Left lung (tissue), 10 donors: Measurements from ENCODE around the gene PHACTR1. TPM values are rescaled to one million over a fixed set of nuclear protein-coding genes. Genes with fewer than 3 reads are reported as not detected.

Experiments
- ATAC-seq: fragments of 200-7000 bp; cut with Tn5 transposase; one replicate; pipeline ENCODE4 v1.9.1; 2020; ENCODE audit warnings: moderate library complexity
- DNase-seq, 4 donors: peaks; one replicate each; pipeline ENCODE4 v3.0.0-alpha.2; 2013 to 2020
- H3K27ac ChIP-seq, 2 donors: fragments of 200-600 bp; sonication (generic) in 1 of 2; one replicate each; pipeline versions ENCODE4 v1.5.0 to v1.8.0; 2020 to 2021
- H3K27me3 ChIP-seq, 2 donors: fragments of 200-600 bp; sonication (generic) in 1 of 2; one replicate each; pipeline versions ENCODE4 v1.5.0 to v1.8.0; 2020 to 2021
- H3K36me3 ChIP-seq, 2 donors: fragments of 200-600 bp; sonication (generic) in 1 of 2; one replicate each; pipeline versions ENCODE4 v1.5.0 to v1.8.0; 2020 to 2021
- H3K4me1 ChIP-seq, 2 donors: fragments of 200-600 bp; one replicate each; pipeline ENCODE4 v1.8.0; 2021
- H3K4me3 ChIP-seq, 2 donors: fragments of 200-600 bp; sonication (generic) in 1 of 2; one replicate each; pipeline versions ENCODE4 v1.5.0 to v1.8.0; 2020 to 2021; ENCODE audit warnings: mild to moderate bottlenecking in 1 of 2
- H3K9me3 ChIP-seq, 2 donors: fragments of 200-600 bp; sonication (generic) in 1 of 2; one replicate each; pipeline versions ENCODE4 v1.5.0 to v1.8.0; 2020 to 2021
- CTCF ChIP-seq, 2 donors: fragments of 200-600 bp; sonication (generic) in 1 of 2; IDR thresholded peaks; one replicate each; pipeline versions ENCODE4 v1.5.0 to v1.8.0; 2021; ENCODE audit warnings: antibody characterized with exemption in 2 of 2
- intact Hi-C, 2 donors: fragments of 100-400 bp; cut with DNase I; formaldehyde crosslinking; loops; one replicate each; pipeline versions ENCODE4 v1.11.2 to v1.14.2; 2022
- polyA plus RNA-seq, 6 donors: library from polyadenylated mRNA; unstranded; fragments of 120-200 nt; gene quantifications; one replicate each; pipeline ENCODE4 v1.2.1, GENCODE V29; 2013; ENCODE audit not compliant: insufficient read length in 6 of 6
- total RNA-seq, 2 donors: library from RNA; stranded (reverse); fragmentation: NEBNext Ultra II Directional; extraction: Animal tissue kit (Norgen Biotek cat#: 25700); gene quantifications; one replicate each; pipeline ENCODE4 v1.2.1, GENCODE V29; 2021
- donor health status: DM: no; HTN: yes; CAD: no.
- donor health status: DM: no; HTN: no; CAD: no.

PHACTR1 gene
- total and polyA plus RNA-seq, 8 donors, result 12.1 to 53.3 (median 15.8) TPM

GRCh38 chr6:12924911-12925310 is 208.3 kb downstream of the PHACTR1 start:
- Histone ChIP-seq H3K27ac (no peak overlapping the region), H3K27me3 (no peaks in the 10 kb centered on the region), H3K4me3 (no peak overlapping the region), H3K36me3 (no peaks in the 10 kb centered on the region), H3K4me1 (no peaks in the 10 kb centered on the region), H3K9me3 (no peaks in the 10 kb centered on the region)
- intact Hi-C loops, result no loop called here
- TF ChIP-seq CTCF (IDR thresholded peaks at IDR 0.05), result no peak
- ATAC-seq, result no peak
- no peak for DNase-seq

- Histone ChIP-seq H3K4me3 (no peak overlapping the region), H3K36me3 (no peaks in the 10 kb centered on the region), H3K27ac (no peak overlapping the region), H3K4me1 (no peaks in the 10 kb centered on the region), H3K27me3 (no peaks in the 10 kb centered on the region), H3K9me3 (no peaks in the 10 kb centered on the region)
- intact Hi-C loops, result no loop called here
- DNase-seq (no peak), ATAC-seq (no peak)
- TF ChIP-seq CTCF (IDR thresholded peaks at IDR 0.05), result no peak
Measured at GRCh38 chr6:12927746-12928145, 211.2 kb downstream of the PHACTR1 start.

DNA sequence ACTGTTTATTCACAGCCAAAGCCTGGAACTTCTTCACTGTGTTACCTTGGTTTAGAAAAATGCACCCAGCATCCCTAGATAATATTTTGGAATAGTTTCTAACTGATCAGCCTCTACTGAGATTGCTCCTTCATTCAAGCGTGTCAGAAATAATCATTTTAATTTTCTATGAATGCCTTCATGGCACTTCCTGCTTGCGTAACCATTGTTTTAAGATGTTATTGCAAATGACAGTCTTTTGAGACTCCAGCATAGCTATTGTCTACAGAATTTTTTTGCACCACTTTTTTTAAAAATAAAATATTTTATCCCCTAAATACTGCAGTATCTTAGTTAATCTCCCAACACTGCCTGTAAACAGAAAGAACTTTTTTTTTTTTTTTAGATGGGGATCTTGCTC is 213.1 kb downstream of the PHACTR1 start:
- Histone ChIP-seq H3K4me3 (no peak overlapping the region), H3K27ac (no peak overlapping the region), H3K36me3 (no peaks in the 10 kb centered on the region), H3K9me3 (no peaks in the 10 kb centered on the region), H3K4me1 (no peaks in the 10 kb centered on the region), H3K27me3 (no peaks in the 10 kb centered on the region)
- DNase-seq, result no peak
- intact Hi-C loops, result no loop called here
- ATAC-seq, result no peak
- TF ChIP-seq CTCF (IDR thresholded peaks at IDR 0.05), result no peak

DNA sequence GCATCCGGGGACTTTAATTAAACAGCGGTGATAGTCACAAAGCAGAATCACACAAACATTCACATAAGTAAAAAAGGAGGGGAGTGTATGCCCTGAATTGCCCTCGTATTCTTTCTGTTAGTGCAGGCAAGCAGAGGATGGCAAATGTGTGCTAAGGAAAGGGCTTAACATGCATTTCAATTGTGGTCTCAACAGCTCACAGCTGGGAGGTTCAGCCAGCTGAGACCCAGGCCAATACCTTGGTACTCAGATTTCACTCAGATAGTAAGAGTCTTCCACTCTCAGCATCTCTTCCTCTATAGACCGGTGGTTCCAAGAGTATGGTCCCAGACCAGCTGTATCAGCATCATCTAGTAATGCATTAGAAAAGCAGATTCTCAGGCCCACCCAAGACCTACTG is 215.1 kb downstream of the PHACTR1 start:
- H3K4me1 ChIP-seq, result no peaks in the 10 kb centered on the region
- intact Hi-C loops, result no loop called here
- no peak overlapping the region for H3K4me3 ChIP-seq
- DNase-seq (no peak), ATAC-seq (no peak)
- no peaks in the 10 kb centered on the region for H3K27me3 ChIP-seq
- H3K9me3 ChIP-seq, result no peaks in the 10 kb centered on the region
- H3K36me3 ChIP-seq, result no peaks in the 10 kb centered on the region
- no peak for TF ChIP-seq CTCF (IDR thresholded peaks at IDR 0.05)
- H3K27ac ChIP-seq, result no peak overlapping the region

GRCh38 chr6:12935637-12936036 is 219.1 kb downstream of the PHACTR1 start:
- no peak for TF ChIP-seq CTCF (IDR thresholded peaks at IDR 0.05)
- no peaks in the 10 kb centered on the region for H3K4me1 ChIP-seq
- no peak overlapping the region for H3K27ac ChIP-seq
- no peak for DNase-seq
- no peaks in the 10 kb centered on the region for H3K36me3 ChIP-seq
- no peaks in the 10 kb centered on the region for H3K9me3 ChIP-seq
- intact Hi-C loops, result no loop called here
- H3K27me3 ChIP-seq, result no peaks in the 10 kb centered on the region
- H3K4me3 ChIP-seq, result no peak overlapping the region
- ATAC-seq, result no peak
